T-helper 22 cell (primary cell): ENCODE data around the gene MRAS.
"Not testable (repeated sequence)": the region's sequence is repeated elsewhere in the genome, so short reads cannot be mapped to it uniquely, and the experiment has no call there.

Experiments
- DNase-seq: peaks from one replicate; pipeline ENCODE4 v3.0.0-alpha.2; 2020; ENCODE audit warnings: low read depth

Gene MRAS

GRCh38 chr3:138389841-138390581 lies 41.6 kb downstream of the MRAS start:
- no peak for DNase-seq

- DNase-seq, result no peak
These were observed 42.2 kb downstream of the MRAS start for GRCh38 chr3:138390582-138390932.

- DNase-seq, result no peak
These were observed 45.8 kb downstream of the MRAS start for GRCh38 chr3:138394156-138394555.

GRCh38 chr3:138394686-138395085 lies 46.3 kb downstream of the MRAS start:
- DNase-seq, result no peak

GRCh38 chr3:138395865-138396751 lies 47.7 kb downstream of the MRAS start:
- DNase-seq, result no peak

- no peak for DNase-seq
These were observed 48.5 kb downstream of the MRAS start for GRCh38 chr3:138396752-138397410.

GRCh38 chr3:138397983-138398382 lies 49.6 kb downstream of the MRAS start:
- DNase-seq, result no peak

GRCh38 chr3:138398791-138399575 lies 50.6 kb downstream of the MRAS start:
- DNase-seq, result no peak

- DNase-seq, result no peak
These were observed 51.4 kb downstream of the MRAS start for GRCh38 chr3:138399766-138400165.

- no peak for DNase-seq
These were observed 52.3 kb downstream of the MRAS start for GRCh38 chr3:138400651-138401070.

- DNase-seq, result no peak
These were observed 53.5 kb downstream of the MRAS start for GRCh38 chr3:138401834-138402233.

- no peak for DNase-seq
These were observed 55.7 kb downstream of the MRAS start for GRCh38 chr3:138404121-138404520.

GRCh38 chr3:138405001-138405400 lies 56.6 kb downstream of the MRAS start:
- no peak for DNase-seq

GRCh38 chr3:138405486-138405885 lies 57.1 kb downstream of the MRAS start:
- no peak for DNase-seq

- no peak for DNase-seq
These were observed 58.2 kb downstream of the MRAS start for GRCh38 chr3:138406606-138407005.

- no peak for DNase-seq
These were observed 59.0 kb downstream of the MRAS start for GRCh38 chr3:138407236-138407907.

GRCh38 chr3:138408751-138409570 lies 60.6 kb downstream of the MRAS start:
- DNase-seq, result no peak

GRCh38 chr3:138412821-138413551 lies 64.6 kb downstream of the MRAS start:
- DNase-seq, result no peak

GRCh38 chr3:138416236-138416635 lies 67.9 kb downstream of the MRAS start:
- not testable (repeated sequence) for DNase-seq

GRCh38 chr3:138417559-138417982 lies 69.2 kb downstream of the MRAS start:
- DNase-seq, result no peak
